NCI-H1436 (cell line): Measurements from ENCODE around the gene SLC4A8.
"Not testable (repeated sequence)": the region's sequence is repeated elsewhere in the genome, so short reads cannot be mapped to it uniquely, and the experiment has no call there.

Experiments
- DNase-seq: peaks from one replicate; lab custom pipeline; 2025; lab: John Stamatoyannopoulos, UW

SLC4A8 gene

GRCh38 chr12:51480978-51481377 lies 56.3 kb downstream of the SLC4A8 start:
- no peak for DNase-seq

GRCh38 chr12:51482929-51483697 lies 58.5 kb downstream of the SLC4A8 start:
- no peak for DNase-seq

DNA sequence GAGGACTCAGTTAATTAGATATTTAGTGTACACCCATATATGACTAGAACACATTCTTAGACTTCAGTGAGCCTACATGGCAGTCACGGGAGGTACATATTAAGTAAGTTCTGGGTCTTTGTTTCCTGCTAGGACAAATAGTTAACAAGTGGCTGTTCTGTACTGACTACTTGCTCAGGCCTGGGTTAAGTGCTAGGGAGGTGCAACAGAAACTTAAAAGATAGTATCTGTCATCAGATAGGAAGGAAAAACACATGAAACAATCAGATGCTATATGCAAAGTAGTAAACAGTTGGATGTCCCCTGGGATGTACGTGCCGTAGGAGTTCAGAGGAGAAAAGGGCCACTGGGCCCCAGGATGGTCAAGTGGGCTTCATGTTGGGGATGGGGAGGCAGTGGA lies 59.5 kb downstream of the SLC4A8 start:
- no peak for DNase-seq

DNA sequence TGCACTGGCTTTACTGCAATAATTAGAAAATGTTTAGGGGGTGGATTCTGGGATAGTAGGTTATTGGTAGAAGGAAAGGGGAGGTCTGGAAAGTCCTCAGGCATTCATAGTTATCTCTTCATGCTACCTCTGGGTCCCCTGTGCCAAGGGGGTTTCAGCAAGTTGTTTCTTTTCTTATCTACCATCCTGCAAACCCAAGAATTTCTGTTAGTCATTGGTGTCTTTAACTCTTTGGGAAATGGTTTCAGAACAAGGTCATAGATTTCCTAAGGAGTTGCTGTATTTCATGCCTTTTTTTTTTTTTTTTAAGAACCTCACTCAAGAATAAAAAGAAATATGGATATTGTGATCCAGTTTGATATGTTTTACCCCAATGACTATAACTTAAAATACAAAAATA lies 63.6 kb downstream of the SLC4A8 start:
- DNase-seq: no peak

DNA sequence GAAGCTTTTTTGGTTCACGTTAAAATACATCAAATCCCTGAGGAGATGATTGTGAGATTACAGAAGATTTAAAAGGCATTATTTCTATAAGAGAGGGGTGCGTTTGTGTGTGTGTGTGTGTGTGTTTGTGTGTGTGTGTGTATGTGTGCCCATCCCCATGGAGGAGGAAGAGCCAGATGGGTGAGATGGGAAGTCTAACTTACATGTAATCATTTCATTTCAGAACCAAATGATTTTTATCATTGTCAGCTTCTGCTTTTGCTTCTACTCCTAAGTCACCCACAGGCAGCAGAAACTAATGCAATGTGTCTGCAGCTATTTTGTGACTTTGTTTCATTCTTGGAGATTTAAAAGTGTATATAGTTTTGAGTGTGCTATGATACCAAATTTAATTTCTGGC lies 68.7 kb downstream of the SLC4A8 start:
- DNase-seq: no peak

GRCh38 chr12:51496895-51497294 lies 72.3 kb downstream of the SLC4A8 start:
- DNase-seq: no peak

- DNase-seq: no peak
These were observed 80.2 kb downstream of the SLC4A8 start for GRCh38 chr12:51504851-51505250.

DNA sequence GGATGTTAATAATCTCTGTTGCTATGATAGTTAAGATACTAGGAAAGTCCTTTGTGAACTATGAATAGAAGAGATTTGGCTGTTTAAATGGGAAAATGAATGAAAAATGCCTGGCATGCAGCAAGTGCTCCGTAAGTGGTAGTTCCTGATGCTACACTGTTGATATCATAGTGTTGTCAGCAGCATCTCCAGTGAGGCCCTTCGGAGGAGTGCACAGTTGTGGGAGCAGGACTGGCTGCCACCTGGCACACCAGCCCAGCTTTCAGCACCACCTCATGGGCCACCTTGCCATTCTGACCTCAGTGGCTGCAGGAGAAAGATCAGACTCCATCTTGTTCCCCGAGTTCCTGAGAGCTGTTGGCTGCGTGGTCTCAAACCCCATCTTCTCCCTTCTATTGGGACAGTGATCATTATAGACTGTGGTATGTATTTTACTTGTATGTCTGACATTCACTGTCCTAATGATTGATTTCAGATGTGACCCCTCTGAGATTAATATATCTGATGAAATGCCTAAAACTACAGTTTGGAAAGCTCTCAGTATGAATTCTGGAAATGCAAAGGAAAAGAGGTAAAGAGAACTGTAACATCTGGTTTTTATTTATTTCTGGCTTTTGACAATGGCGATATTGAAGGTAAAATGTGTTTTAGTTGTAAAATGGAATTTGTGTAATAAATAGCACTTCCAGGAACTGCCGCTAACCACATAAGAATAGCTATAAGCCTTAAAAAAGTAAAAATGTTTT lies 80.9 kb downstream of the SLC4A8 start:
- no peak for DNase-seq

DNA sequence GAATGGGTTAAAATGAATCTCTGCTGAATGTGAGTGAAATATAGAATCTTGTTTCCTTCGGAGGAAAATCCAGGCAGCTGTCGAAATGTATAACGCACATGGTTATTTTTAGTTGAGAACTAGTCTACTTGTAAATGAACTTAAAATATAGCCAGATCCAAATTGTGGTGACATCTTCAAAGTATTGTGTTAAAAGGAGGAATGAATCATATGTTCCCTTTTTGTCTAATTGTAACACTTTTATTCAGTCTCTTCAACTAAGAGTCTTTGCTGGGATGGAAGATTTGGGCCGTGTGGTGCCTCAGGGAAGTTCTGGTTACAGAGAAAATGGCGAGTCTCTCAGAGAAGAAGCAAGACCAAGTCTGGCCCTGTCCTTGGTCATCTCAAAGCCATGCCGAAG lies 82.5 kb downstream of the SLC4A8 start:
- DNase-seq: no peak

DNA sequence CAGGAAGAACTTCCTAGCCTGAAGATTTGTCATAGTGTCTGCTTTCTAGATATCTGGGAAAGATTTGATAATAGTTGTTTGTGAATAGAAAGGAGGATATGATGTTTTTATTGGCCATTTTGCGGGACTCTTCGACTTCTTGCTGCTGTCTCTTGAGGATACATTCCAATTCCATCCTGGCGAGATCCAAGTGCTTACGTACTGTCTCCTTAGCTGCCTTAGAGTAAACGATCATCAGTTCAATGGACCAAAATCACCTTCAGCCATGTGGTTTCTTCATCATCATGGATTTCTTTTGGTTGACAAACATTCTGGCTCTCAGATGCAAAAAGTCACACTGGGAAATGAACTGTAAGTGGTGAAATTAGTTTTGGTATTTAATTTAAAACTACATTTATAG lies 83.7 kb downstream of the SLC4A8 start:
- no peak for DNase-seq

- DNase-seq: no peak
These were observed 87.1 kb downstream of the SLC4A8 start for GRCh38 chr12:51511546-51512260.

DNA sequence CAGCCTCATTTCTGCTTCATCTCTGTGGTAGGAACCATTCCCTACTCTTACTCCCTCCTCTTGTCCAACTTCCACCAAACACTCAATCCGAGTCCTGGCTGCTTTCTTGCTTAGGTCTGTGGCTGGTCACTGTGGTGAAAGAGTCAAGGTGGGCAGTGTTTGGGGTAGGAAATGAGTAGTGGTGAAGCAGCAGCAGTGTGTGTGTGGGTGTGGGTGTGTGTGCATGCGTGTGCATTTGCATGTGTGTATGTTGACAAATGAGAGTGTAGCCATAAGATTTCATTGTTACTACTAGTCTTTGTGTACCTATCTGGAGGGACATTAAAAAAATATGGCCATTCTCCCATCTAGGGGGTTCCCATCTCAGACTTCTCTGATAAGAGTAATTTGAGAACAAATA lies 87.8 kb downstream of the SLC4A8 start:
- DNase-seq: no peak

GRCh38 chr12:51515037-51515436 lies 90.4 kb downstream of the SLC4A8 start:
- DNase-seq: not testable (repeated sequence)

GRCh38 chr12:51517316-51517715 lies 92.7 kb downstream of the SLC4A8 start:
- DNase-seq: no peak

- DNase-seq: no peak
These were observed 93.2 kb downstream of the SLC4A8 start for GRCh38 chr12:51517800-51518199.

- DNase-seq: no peak
These were observed 95.1 kb downstream of the SLC4A8 start for GRCh38 chr12:51519755-51520154.

DNA sequence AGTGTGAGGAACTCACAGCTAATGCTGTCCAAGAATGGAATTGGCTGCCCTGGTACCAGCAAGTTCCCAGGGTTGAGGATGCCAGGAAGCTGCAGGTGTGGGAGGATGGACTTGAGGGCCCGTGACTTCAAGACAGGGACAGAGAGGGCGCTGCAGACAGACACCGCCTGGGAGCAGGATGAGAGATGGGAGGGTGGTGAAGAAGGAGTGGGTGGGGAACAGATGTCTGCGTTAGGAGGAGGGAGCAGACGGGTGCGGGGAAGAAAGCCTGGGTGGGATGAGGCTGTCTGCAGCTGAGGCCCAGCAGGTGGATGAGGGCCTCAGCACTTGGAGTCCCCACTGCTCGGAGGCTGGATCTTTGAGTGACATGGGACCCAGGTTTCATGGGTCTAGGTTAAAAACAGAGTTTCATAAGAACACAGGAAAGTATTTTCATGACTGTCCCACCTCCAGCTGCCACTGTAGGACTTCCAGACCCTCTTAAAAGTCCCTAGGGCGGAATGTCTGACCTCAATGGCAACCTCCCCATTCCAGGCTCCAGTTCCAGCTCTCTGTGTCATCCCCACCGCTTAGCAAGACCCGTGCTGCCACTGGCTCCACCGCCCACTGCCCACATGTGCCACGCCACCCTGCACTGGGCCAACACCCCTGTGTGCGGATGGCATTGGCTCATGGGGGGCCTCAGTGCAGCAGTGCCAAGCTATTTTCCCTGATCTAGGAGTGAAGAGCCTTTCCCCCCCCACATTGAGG lies 96.1 kb downstream of the SLC4A8 start:
- DNase-seq: no peak

DNA sequence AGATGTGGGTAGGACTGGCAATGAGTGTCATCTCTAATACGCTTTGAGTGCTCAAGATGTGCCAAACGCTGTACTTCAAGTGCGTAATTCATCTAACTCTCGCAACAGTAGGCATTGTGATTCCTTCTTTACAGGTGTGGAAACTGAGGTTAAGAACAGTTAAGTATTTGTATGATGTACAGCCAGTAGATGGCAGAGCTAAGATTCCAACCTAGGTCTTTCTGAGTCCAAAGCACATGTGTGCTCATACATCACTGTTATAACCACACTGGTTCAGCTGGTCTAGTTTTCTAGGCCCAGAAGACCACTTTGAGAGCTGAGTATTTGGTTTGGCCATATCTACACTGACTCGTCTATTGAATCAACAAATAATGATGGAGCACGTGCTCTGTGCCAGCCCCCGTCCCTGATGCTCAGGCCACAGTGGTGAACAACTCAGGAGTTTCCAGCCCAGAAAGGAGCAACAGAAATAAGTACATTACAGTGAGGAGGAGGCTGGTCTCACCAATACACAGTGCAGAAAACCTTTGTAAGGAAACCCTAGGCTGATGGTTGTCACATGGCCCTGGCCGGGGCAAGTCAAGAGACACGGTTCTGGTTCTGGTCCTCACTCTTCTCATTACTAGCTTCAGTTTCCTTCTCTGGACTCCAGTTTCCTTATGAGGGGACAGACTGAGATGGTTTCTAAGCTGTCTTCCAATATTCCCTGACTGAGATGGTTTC lies 97.1 kb downstream of the SLC4A8 start:
- DNase-seq: no peak

GRCh38 chr12:51522696-51523095 lies 98.1 kb downstream of the SLC4A8 start:
- DNase-seq: no peak

- peak; percentile 5 for DNase-seq
These were observed 99.8 kb downstream of the SLC4A8 start for GRCh38 chr12:51524386-51524901.

DNA sequence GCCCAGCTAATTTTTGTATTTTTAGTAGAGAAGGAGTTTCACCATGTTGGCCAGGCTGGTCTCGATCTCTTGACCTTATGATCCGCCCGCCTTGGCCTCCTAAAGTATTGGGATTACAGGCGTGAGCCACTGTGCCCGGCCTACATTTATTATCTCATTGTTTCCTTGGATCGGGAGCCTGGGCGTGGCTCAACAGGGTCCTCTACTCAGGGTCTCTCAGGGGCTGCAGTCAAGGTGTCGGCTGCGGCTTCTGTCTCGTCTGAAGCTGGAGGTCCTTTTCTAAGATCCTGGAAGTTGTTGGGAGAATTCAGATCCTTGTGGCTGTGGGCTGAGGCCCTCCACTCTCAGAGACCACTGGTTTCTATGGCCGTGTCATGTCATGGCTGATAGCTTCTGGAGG lies 100.9 kb downstream of the SLC4A8 start:
- no peak for DNase-seq
